NCI-H2107 (cell line): ENCODE results near the gene ZNF723.
"Not testable (repeated sequence)": the region's sequence is repeated elsewhere in the genome, so short reads cannot be mapped to it uniquely, and the experiment has no call there.

ENCODE experiments used
- DNase-seq: peaks from one replicate; lab custom pipeline; 2025; lab: John Stamatoyannopoulos, UW

ZNF723 gene

DNA sequence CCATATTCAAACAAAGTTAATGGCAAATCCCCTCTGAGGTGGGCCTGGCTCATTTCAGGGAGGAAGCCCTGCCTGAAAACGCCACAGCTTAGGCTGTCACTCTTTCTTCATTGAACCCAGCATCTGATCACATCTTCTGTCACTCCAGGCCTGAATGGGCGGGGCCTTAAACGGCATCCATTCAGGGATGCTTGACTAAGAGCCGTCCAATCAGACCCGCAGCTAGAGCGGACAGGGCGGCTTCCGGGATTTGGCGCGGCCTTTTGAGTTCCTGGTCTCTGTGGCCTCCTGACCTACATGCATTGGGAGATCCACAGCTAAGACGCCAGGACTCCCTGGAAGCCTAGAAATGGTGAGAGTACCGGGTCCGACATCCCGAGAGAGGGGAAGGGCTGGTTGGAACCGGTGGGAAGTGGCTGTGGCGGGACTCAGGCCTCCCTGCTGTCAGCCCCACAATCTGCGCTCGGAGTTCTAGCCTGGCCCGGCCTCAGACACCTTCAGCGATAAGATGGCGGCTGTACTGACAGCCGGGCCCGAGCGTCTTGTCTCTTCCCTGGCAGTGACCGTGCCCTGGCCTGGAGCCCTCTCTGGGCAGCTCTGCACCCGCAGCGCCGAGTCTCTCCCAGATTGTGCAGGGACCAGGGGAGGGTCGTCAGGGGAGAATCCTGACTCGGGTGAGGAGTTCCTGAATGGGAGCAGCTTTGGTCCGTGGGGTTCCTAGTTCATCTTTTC, at the start of gene ZNF723:
ZNF723 (plus strand) TSS at position 261 of the 732 bp plus-strand sequence; CDS start at position 350, 89 bp downstream.
- no peak for DNase-seq

DNA sequence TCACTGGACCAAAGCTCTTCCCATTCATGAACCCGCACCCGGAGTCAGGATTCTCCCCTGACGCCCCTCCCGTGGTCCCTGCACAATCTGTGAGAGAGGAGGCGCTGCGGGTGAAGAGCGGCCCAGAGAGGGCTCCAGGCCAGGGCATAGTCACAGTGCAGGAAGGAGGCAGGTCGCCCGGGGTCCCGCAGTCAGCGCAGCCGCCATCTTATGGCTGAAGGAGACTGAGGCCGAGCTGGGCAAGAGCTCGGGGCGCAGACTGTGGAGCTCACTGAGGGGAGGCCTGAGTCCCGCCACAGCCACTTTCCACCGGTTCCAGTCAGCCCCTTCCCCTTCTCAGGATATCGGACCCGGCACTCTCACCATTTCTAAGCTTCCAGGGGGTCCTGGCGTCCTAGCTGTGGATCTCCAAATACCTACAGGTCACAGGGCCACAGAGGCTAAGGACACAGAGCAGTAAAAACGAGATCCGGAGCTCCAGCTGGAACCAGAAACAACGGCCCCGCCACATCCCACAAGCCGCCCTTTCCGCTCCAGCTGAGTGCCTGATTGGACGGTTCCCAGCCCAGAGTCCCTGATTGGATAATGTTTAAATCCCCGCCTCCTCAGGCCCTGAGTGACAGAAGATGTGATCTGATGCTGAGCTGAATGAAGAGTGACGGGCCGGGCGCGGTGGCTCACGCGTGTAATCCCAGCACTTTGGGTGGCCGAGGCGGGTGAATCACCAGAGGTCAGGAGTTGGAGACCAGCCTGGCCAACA, 48.3 kb upstream of the ZNF723 start, which contains the start of gene ZNF99:
ZNF99 (minus strand) TSS at position 501 of the 760 bp plus-strand sequence; CDS start at position 366, 135 bp downstream.
- no peak for DNase-seq

DNA sequence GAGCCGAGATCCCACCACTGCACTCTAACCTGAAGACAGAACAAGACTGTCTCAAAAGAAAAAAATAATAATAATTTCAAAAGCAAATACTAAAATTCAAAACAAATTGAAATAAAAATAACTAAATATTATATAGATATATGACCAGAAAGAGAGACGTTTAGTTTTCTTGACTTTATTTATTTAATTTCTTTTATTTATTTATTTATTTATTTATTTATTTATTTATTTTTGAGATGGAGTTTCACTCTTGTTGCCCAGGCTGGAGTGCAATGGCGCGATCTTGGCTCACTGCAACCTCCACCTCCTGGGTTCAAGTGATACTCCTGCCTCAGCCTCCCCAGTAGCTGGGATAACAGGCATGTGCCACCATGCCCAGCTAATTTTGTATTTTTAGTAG, 39.2 kb upstream of the ZNF723 start:
- DNase-seq, result not testable (repeated sequence)

DNA sequence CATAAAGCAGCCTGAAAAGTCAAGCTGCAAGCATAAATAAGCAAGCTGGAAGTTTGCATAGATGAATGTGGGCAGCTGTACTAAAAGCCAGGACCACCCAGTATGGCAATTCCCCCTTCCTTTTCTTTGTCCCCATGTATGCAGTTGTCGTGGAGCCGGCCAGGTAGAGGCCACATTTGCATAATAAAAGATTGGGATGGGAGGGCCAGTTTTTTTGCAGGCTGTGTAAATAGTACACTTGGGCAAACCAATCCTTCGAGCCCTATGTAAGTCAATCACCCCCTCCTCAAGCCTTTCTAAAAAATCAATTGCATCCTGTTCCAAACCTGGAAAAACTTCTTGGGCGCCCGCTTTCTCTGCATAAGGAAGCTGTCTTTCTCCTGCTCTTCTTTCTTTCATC, 35.1 kb upstream of the ZNF723 start:
- DNase-seq, result no peak

DNA sequence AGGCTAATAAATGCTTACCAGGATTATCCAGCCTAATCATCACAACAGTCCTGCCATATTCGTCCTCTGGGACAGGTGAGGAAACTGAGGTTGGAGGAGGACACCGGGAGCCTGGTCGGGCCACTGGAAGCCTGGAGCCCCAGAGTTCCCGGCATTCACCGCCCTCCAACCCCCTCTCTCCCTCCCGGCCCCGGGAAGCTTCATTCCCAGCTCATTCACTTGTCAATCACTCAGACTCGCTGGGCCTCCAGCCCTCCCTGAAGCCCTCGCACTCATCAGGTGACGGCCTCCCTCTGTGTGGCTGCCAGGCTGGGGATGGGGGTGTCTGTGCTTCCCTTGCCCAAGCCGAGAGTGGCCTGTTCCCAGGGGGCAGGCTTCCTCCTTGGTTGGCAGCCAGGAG, 25.7 kb upstream of the ZNF723 start:
- DNase-seq, result no peak

DNA sequence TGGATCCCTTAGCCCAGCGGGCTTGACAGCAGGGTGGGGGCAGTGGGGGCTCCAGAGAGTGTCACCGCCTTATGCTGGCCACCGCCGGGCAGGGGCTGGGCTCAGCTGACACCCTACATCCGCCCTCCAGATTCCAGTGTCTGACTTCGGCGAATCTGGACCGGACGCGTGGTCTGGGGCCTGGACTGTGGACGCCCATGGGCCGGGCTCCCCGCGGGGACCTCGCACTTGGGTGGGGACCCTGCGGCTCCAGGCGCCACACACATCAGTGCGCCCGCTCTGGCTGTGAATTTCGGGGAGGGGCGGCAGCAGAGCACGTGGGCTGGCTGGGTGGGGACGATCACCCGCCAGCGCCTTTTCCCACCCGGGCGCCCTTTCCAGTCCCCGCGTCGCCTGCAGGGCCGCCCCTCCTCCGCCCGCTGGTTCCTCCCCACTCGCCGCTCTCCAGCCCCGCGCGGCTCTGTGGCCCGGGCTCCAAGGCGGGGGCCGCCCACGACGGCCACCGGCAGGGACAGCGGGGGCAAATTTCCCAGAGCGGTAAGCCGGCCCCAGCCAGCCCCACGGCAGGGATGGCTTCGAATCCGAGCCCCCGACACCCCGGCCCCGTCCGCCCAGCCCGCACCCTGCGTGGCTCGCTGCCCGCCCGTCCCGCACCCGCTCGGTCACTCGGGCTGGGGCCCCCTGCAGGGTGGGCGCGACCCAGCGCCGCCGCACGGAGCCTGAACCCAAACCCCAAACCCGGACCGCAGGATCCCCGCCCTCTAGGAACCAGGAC, 24.8 kb upstream of the ZNF723 start:
- no peak for DNase-seq

DNA sequence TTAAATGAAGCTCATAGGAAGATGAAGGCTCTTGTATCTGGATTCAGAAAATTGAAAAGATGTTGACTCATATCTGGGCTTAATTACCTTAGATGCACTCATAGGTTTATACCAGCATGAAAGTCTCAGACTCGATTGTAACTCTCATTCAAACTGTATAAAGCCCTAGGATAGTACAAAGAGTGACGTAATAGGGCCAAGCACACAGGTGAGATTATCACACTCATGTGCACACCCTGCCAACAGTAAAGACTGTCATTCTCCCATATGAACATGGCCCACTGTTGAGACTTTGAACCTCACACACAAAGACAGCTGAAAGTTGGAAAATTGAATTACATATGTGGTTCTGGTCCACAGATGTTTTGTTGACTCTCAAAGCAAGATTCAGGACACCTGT, 18.0 kb upstream of the ZNF723 start:
- DNase-seq, result no peak

DNA sequence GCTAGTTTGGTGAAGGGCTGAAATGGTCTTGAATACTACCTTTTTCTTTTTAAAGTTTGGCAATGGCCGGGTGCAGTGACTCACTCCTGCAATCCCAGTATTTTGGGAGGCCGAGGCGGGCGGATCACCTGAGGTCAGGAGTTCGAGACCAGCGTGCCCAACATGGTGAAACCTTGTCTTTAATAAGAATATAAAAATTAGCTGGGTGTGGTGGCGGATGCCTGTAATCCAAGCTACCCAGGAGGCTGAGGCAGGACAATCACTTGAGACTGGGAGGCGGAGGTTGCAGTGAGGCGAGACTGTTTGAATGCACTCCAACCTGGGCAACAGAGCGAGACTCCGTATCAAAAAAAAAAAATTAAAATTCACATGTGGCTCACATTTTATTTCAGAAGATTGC, 880 bp upstream of the ZNF723 start:
- DNase-seq, result no peak

DNA sequence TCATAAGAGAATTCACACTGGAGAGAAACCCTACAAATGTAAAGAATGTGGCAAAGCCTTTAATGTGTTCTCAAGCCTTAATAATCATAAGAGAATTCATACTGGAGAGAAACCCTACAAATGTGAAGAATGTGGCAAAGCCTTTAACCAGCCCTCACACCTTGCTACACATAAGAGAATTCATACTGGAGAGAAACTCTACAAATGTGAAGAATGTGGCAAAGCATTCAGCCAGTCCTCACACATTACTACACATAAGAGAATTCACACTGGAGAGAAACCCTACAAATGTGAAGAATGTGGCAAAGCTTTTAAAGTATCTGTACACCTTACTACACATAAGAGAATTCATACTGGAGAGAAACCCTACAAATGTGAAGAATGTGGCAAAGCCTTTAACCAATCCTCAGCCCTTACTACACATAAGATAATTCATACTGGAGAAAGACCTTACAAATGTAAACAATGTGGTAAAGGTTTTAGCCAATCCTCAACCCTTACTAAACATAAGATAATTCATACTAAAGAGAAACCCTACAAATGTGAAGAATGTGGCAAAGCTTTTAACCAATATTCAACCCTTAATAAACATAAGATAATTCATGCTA, 25.7 kb downstream of the ZNF723 start:
- not testable (repeated sequence) for DNase-seq

DNA sequence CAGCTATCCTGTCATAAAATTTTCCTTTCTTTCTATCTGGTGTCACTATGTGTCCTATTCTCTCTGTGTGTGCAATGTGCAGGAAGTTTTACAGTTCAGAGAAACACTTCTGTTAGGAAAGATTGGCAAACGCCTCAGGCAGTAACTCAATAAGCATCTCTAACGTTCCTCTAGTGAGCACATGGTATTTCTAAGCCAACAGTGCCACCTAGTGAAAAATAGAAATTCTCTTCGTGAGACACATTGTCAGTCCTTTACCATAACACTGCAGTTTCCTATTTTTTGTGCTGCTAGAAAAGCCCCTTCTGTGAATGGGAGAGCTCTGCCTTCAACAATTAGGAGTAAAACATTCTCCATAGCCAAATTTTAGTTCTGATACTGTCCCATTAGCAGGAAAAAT, 50.7 kb downstream of the ZNF723 start:
- DNase-seq, result no peak

DNA sequence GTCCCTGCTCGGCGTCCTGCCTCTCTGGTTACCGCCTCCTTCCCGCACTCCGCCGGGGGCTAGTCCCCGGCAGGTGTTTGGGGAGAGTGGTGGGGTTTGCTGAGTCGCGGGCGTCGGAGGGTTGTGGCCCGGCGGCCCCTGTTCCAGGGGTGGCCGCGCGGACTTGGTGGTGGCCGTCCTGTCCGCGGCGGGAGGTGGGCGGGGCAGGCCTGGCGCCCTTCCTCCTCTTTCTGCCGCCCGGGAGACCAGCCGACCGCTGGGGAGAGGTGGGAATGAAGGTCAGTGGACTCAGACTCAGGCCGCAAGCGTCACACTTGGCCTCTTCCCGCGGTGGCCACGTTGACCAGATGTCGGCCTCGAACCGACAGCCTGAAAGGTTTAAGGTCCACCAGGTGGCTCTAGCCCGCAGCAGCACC, 61.8 kb downstream of the ZNF723 start:
- DNase-seq, result no peak

DNA sequence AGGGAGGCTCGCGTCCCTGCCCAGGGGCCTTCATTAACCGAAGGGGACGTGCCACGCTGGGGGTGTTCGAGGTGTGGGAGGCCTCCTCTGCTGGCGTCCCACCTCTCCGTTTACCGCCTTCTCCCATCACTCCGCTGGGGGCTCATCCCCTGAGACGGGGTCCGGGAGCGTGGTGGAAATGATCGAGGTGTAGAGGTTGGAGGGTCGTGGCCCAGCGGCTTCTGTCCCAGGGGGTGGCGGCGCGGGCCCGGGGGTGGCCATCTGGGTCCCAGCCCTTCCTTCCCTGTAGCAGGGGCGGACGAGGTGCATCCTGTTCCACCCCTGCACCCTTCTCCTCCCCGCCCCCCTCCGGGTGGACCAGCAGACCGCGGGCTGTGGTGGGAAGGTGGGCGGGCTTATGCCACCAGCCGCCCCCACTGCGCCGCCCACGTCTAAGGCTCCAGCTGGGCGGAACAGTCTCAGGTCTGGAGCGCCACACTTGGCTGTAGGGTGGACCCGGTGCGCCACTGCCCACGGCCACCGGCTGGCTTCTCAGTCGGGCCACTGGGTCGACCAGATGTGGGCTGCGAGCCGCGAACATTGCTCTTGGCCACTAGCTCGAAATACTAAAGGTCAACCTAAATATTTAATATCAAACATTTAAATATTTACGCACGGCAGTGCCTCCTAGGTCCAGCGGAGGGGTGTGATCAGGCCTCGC, 69.5 kb downstream of the ZNF723 start:
- DNase-seq, result no peak
